SK-MEL-5 (cell line): ENCODE data around the gene L1CAM. TPM values are rescaled to one million over a fixed set of nuclear protein-coding genes. Genes with fewer than 3 reads are reported as not detected.

Experiments used
- DNase-seq: peaks from one replicate; pipeline ENCODE4 v3.0.0-alpha.2; 2016; ENCODE audit warnings: low read depth, low spot score
- in situ Hi-C: cut with HindIII; loops from 2 replicates; pipeline ENCODE4 v1.10.0; 2016; ENCODE audit warnings: low sequenced_read_pairs, high pct_unique_total_duplicates, low pct_unique_long_range_greater_than_20kb
- total RNA-seq: library from RNA; depleted of rRNA; stranded (reverse); fragments of >200 nt; shearing (Covaris generic); gene quantifications from 2 replicates; pipeline ENCODE4 v1.2.3, GENCODE V29; 2014

The L1CAM gene
- total RNA-seq, 1 experiment from 2014 or later, result 58.4 TPM

DNA sequence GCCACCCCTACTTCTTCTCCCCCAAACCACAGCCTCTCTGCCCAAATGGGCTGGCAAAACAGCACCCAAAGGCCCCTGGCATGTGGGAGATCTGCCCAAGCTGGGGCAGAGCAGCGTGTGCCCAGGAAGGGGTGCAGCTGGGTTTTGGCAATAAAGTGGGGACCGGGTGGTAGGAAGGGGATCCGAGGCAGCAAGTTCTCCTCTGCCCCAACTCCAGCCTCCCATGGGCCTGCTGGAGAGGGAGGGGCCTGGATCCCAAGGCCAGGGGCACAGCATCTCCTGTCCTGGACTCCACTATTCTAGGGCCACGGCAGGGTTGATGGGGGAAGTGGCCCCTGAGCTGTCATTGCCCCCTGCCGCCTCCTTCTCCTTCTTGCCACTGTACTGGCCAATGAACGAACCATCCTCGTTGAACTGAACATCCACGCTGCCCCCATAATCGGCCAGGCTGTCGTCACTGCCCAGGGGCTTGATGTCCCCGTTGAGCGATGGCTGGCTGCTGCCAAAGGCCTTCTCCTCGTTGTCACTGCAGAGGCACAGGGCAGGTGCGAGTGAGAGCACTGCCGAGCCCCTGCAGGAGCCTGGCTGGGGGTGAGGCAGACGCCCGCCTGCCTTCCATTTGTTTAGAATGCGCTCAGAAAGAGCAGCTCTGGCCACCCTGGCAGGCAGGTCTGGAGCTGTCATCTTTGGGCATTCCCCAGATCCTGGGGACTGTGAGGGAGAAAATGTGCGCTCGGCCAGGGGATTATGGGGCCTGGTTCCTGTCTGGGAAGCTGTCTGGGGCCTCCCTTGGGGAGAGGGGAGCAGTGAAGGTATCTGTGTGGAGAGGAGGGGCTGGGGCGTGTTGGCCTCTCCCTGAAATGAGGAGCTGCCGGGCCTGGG, 23.4 kb downstream of the L1CAM start:
- in situ Hi-C loops, result no loop called here
- DNase-seq, result no peak

- in situ Hi-C loops, result no loop called here
- no peak for DNase-seq
These were observed 24.2 kb downstream of the L1CAM start for GRCh38 chrX:153861733-153862310.

- in situ Hi-C loops, result no loop called here
- DNase-seq, result no peak
These were observed 24.8 kb downstream of the L1CAM start for GRCh38 chrX:153861151-153861550.

- no peak for DNase-seq
- in situ Hi-C loops, result no loop called here
These were observed 28.5 kb downstream of the L1CAM start for GRCh38 chrX:153857348-153857903.

- in situ Hi-C loops, result no loop called here
- no peak for DNase-seq
These were observed 31.3 kb downstream of the L1CAM start for GRCh38 chrX:153854702-153855101.

GRCh38 chrX:153853902-153854267, 32.1 kb downstream of the L1CAM start:
- in situ Hi-C loops, result no loop called here

DNA sequence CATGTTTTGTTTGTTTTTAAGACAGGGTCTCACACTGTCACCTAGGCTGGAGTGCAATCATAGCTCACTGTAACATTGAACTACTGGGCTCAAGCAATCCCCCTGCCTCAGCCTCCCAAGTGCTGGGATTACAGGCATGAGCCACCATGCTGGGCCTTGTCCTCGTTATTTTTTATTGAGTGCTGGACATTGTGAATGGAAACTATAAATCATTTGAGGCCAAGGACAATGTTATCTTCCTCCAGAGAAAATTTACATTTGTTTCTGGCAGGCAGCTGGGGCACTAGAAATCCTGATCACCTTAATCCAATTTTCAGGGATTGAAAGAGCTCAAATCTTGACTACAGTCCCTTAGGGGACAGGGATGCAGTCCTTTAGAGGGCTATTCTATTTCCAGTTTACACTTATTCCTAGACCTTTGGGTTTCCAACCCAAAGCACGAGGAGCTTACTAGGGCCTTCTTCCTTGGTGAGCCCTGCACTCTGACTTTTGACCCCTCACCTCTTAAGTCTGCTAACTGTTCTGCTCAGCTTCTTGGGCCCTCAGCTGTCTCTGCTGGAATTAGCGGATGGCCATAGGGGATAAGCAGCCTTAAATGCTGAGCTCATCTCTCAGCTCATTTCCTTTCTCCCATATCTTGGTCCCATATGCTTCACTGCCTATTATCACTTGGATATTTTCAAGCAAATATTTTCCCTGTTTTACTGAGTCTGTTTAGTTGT, 32.6 kb downstream of the L1CAM start:
- in situ Hi-C loops, result no loop called here
- no peak for DNase-seq

More at GRCh38 chrX:153853902-153854267, 32.1 kb downstream of the L1CAM start:
- DNase-seq, result no peak

- DNase-seq, result no peak
- in situ Hi-C loops, result no loop called here
These were observed 34.0 kb downstream of the L1CAM start for GRCh38 chrX:153851981-153852380.

- DNase-seq, result no peak
- in situ Hi-C loops, result no loop called here
These were observed 37.6 kb downstream of the L1CAM start for GRCh38 chrX:153848325-153848724.

- in situ Hi-C loops, result no loop called here
- DNase-seq, result no peak
These were observed 40.1 kb downstream of the L1CAM start for GRCh38 chrX:153845842-153846241.

DNA sequence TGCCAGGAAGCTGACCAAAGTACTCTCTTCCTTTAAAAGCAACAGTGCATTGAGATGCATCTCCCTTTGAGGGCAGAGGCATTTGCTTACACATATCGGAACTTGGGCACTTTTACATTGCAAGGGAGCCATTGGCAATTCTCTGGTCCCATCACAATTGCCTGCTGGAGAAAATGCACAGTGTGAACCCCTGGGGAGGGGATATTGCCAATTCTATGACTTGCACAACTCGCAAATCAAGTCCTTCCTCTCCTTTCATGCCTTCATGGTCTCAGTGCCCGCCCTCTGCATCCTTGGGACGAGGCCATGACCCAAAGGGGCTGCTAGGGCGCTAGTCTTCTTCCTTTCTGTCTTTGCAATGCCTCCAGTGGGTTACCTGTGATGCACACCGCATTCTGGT, 40.8 kb downstream of the L1CAM start:
- in situ Hi-C loops, result no loop called here
- DNase-seq, result no peak

GRCh38 chrX:153844509-153845082, 41.4 kb downstream of the L1CAM start:
- in situ Hi-C loops, result no loop called here
- no peak for DNase-seq

DNA sequence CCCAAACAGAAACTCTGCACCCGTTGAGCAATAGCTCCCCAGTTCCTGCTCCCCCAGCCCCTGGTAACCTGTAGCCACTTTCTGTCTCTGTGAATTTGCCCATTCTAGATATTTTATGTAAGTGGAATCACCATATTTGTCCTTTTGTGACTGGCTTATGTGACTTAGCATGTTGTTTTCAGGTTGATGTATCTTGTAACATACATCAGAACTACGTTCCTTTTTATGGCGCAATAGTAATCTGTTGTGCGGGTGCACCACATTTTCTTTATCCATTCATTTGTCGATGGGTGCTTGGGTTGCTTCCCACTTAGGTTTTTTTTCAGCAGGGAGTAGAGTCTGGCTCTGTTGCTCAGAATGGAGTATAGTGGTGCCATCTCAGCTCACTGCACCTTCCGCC, 49.1 kb downstream of the L1CAM start:
- no peak for DNase-seq
- in situ Hi-C loops, result no loop called here

GRCh38 chrX:153832728-153833127, 53.2 kb downstream of the L1CAM start:
- DNase-seq, result no peak
- in situ Hi-C loops, result no loop called here

DNA sequence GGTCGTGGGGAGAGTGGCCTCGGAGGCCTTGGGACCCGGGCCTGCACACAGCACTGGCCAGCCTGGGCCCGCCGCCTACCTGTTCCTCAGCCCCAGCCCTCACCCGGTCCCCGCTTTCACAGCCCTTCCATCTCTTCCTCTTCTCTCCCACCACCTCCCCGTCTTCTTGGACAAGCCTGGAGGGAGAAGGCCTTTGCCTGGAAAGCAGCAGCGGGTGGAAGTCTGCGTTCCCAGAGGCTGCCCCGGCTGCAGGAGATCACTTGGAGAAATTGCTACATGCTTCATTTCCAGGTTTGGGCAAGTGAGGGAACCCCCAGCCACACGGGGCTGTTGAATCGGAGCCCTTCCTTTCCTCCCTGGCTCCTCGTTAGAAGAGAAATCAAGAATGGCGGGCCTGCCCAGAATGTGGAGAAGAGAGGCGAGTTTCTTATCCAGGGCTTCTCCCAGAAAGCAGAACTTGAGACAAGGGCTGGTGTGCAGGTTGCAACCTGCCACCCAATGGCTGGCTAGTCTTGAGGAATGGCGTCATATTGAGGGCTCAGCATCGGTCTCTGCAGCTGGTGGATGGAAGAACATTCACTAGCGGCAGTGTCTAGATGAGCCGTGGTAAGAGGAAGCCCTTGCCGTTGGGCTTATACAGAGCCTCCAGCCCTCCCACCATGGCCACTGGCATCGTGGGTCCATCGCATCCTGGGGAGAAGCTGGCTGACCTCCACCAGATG, 54.4 kb downstream of the L1CAM start:
- no peak for DNase-seq
- in situ Hi-C loops, result no loop called here

- in situ Hi-C loops, result no loop called here
These were observed 55.1 kb downstream of the L1CAM start for GRCh38 chrX:153830640-153831428.

More at GRCh38 chrX:153830640-153831428, 55.1 kb downstream of the L1CAM start:
- DNase-seq, result no peak
